Measurements from ENCODE around the gene RRAGC.

Gene RRAGC

GRCh38 chr1:38859561-38860453, at the start of gene RRAGC:
Gene RRAGC (minus strand): TSS chr1:38859772. CDS start chr1:38859646, 126 bp downstream.
- DNase-seq (ENCODE audit: low read depth in 2 of 2), result peak; percentile 96 to 97

GRCh38 chr1:38908821-38909220, 49.2 kb upstream of the RRAGC start:
- DNase-seq (ENCODE audit: low read depth in 2 of 2), result no peak

- no peak for DNase-seq (ENCODE audit: low read depth in 2 of 2)
Observed at GRCh38 chr1:38905985-38906384, 46.4 kb upstream of the RRAGC start.

GRCh38 chr1:38899560-38899959, 40.0 kb upstream of the RRAGC start:
- DNase-seq (ENCODE audit: low read depth in 2 of 2), result no peak

- no peak for DNase-seq (ENCODE audit: low read depth in 2 of 2)
Observed at GRCh38 chr1:38898653-38899230, 39.2 kb upstream of the RRAGC start.

GRCh38 chr1:38896169-38896568, 36.6 kb upstream of the RRAGC start:
- no peak for DNase-seq (ENCODE audit: low read depth in 2 of 2)

- no peak for DNase-seq (ENCODE audit: low read depth in 2 of 2)
Observed at GRCh38 chr1:38892976-38893375, 33.4 kb upstream of the RRAGC start.

- DNase-seq (ENCODE audit: low read depth in 2 of 2), result no peak
Observed at GRCh38 chr1:38891753-38892152, 32.2 kb upstream of the RRAGC start.

- no peak for DNase-seq (ENCODE audit: low read depth in 2 of 2)
Observed at GRCh38 chr1:38889589-38889988, 30.0 kb upstream of the RRAGC start.

GRCh38 chr1:38888423-38889333, 29.1 kb upstream of the RRAGC start:
- no peak for DNase-seq (ENCODE audit: low read depth in 2 of 2)

GRCh38 chr1:38885092-38885491, 25.5 kb upstream of the RRAGC start:
- DNase-seq (ENCODE audit: low read depth in 2 of 2), result no peak

- DNase-seq (ENCODE audit: low read depth in 2 of 2), result no peak
Observed at GRCh38 chr1:38881487-38881886, 21.9 kb upstream of the RRAGC start, which contains the start of gene GJA9. Gene GJA9 (minus strand): TSS chr1:38881587. CDS start chr1:38876098, 5,489 bp downstream.

GRCh38 chr1:38875811-38876210, 16.2 kb upstream of the RRAGC start:
- DNase-seq (ENCODE audit: low read depth in 2 of 2), result no peak

- peak; percentile 93 to 94 for DNase-seq (ENCODE audit: low read depth in 2 of 2)
Observed at GRCh38 chr1:38873027-38873969, 13.7 kb upstream of the RRAGC start, which contains the start of gene MYCBP. Gene MYCBP (minus strand): TSS chr1:38873348. CDS start chr1:38873305, 43 bp downstream.

- no peak for DNase-seq (ENCODE audit: low read depth in 2 of 2)
Observed at GRCh38 chr1:38872401-38873026, 12.9 kb upstream of the RRAGC start.

GRCh38 chr1:38870996-38871395, 11.4 kb upstream of the RRAGC start:
- no peak for DNase-seq (ENCODE audit: low read depth in 2 of 2)

GRCh38 chr1:38867208-38867607, 7.6 kb upstream of the RRAGC start:
- DNase-seq (ENCODE audit: low read depth in 2 of 2), result no peak

GRCh38 chr1:38865112-38865715, 5.6 kb upstream of the RRAGC start:
- DNase-seq (ENCODE audit: low read depth in 2 of 2), result no peak

GRCh38 chr1:38860454-38860795, 853 bp upstream of the RRAGC start:
- no peak for DNase-seq (ENCODE audit: low read depth in 2 of 2)
